Astrocyte (in vitro differentiated cells and primary cell): ENCODE results near the gene PDE3A. TPM values are rescaled to one million over a fixed set of nuclear protein-coding genes. Genes with fewer than 3 reads are reported as not detected.
A peak's percentile ranks its signal among the peaks of the same experiment; 100 is the strongest.

Source experiments
- DNase-seq: peaks from one replicate; pipeline ENCODE4 v3.0.0-alpha.2; 2010; ENCODE audit warnings: low read depth
- FAIRE-seq: peaks from 2 replicates; lab custom pipeline; 2011; peaks lifted over from hg19 to GRCh38; lab: Jason Lieb, UNC
- H2AFZ ChIP-seq: 2 replicates; pipeline ENCODE4 v1.6.0; 2012; ENCODE audit warnings: low read depth, low read length, inconsistent platforms
- H3K27ac ChIP-seq: 2 replicates; pipeline ENCODE4 v1.5.1; 2011; ENCODE audit warnings: low read depth, low read length, inconsistent platforms
- H3K27me3 ChIP-seq: 2 replicates; pipeline ENCODE4 v1.6.0; 2011; ENCODE audit warnings: low read length, inconsistent platforms; ENCODE audit not compliant: insufficient read depth
- H3K36me3 ChIP-seq: 2 replicates; pipeline ENCODE4 v1.5.1; 2011; ENCODE audit warnings: low read length, inconsistent platforms; ENCODE audit not compliant: insufficient read depth
- H3K4me1 ChIP-seq: 2 replicates; pipeline ENCODE4 v1.5.1; 2011; ENCODE audit warnings: low read length, inconsistent platforms; ENCODE audit not compliant: insufficient read depth
- H3K4me2 ChIP-seq: 2 replicates; pipeline ENCODE4 v1.6.0; 2012; ENCODE audit warnings: low read length, inconsistent platforms
- H3K4me3 ChIP-seq: 2 replicates; pipeline ENCODE4 v1.5.1; 2011; ENCODE audit warnings: low read depth, mild to moderate bottlenecking, low read length, inconsistent platforms; ENCODE audit not compliant: insufficient read depth
- H3K79me2 ChIP-seq: 2 replicates; pipeline ENCODE4 v1.6.0; 2012; ENCODE audit warnings: mild to moderate bottlenecking, low read length, inconsistent platforms; ENCODE audit not compliant: insufficient read depth
- H3K9ac ChIP-seq: 2 replicates; pipeline ENCODE4 v1.6.0; 2012; ENCODE audit warnings: mild to moderate bottlenecking, low read length, inconsistent platforms
- H3K9me3 ChIP-seq: 2 replicates; pipeline ENCODE4 v1.5.1; 2012; ENCODE audit warnings: low read depth, mild to moderate bottlenecking, low read length, inconsistent platforms; ENCODE audit not compliant: insufficient read depth
- H4K20me1 ChIP-seq: 2 replicates; pipeline ENCODE4 v1.6.0; 2012; ENCODE audit warnings: low read length, inconsistent platforms; ENCODE audit not compliant: insufficient read depth
- H3K27ac Mint-ChIP-seq: one replicate; pipeline ENCODE4 v1.8.0; 2021; ENCODE audit warnings: mild to moderate bottlenecking, mixed read lengths; ENCODE audit not compliant: unreplicated experiment
- H3K27me3 Mint-ChIP-seq: one replicate; pipeline ENCODE4 v1.8.0; 2021; ENCODE audit warnings: low read depth, mixed read lengths; ENCODE audit not compliant: unreplicated experiment
- H3K36me3 Mint-ChIP-seq: one replicate; pipeline ENCODE4 v1.8.0; 2021; ENCODE audit warnings: low read depth, mixed read lengths; ENCODE audit not compliant: unreplicated experiment
- H3K4me1 Mint-ChIP-seq: one replicate; pipeline ENCODE4 v1.8.0; 2021; ENCODE audit warnings: low read depth, mixed read lengths; ENCODE audit not compliant: unreplicated experiment
- H3K4me3 Mint-ChIP-seq: one replicate; pipeline ENCODE4 v1.8.0; 2021; ENCODE audit warnings: mild to moderate bottlenecking, moderate library complexity, mixed read lengths; ENCODE audit not compliant: unreplicated experiment
- H3K9me3 Mint-ChIP-seq: one replicate; pipeline ENCODE4 v1.8.0; 2021; ENCODE audit warnings: mild to moderate bottlenecking, mixed read lengths; ENCODE audit not compliant: unreplicated experiment
- CTCF ChIP-seq: IDR thresholded peaks from 2 replicates; pipeline ENCODE4 v1.5.1; 2011; ENCODE audit warnings: low read depth, mild to moderate bottlenecking, inconsistent platforms, low read length, moderate library complexity; ENCODE audit not compliant: insufficient read depth
- EZH2 ChIP-seq: IDR thresholded peaks from 2 replicates; pipeline ENCODE4 v1.6.1; 2012; ENCODE audit warnings: mild to moderate bottlenecking, low read length, inconsistent platforms; ENCODE audit not compliant: insufficient read depth
- total RNA-seq: library from RNA; stranded (reverse); gene quantifications from 2 replicates; pipeline ENCODE4 v1.2.1, GENCODE V29; 2021

Gene PDE3A
- total RNA-seq, 1 donor from 2014 or later: 1.7 TPM

DNA sequence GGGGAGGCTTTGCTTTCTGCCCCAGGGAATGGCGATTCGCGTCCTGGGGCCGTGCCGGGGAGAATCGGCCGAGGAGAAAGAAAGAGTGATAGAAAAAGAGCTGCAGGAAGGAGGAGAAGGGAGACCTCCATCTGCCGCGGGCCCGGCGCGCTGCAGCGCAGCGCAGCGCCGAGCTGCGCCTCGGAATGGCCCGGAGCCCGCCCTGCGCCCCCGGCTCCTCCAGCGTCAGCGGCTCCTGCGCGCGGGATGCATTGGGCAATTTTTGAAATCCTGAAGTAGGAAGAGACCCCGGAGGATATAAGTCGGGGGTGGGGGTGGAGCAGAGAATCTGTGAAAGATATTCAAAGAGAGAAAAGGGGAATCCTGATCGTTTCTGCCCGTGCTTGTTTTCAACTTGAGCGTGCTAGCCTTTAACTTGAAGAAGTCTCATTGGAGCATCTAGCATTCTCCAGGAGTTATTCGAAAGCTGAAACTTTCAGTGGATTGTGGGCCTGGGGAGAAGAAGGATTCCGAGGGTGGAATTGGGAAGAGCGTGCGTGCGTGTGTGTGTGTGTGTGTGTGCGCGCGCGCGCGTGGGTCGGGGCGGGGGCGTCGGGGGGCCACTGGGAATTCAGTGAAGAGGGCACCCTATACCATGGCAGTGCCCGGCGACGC, 441 bp downstream of the PDE3A start:
- H3K27ac Mint-ChIP-seq: no peak overlapping the region
- no peak for FAIRE-seq

DNA sequence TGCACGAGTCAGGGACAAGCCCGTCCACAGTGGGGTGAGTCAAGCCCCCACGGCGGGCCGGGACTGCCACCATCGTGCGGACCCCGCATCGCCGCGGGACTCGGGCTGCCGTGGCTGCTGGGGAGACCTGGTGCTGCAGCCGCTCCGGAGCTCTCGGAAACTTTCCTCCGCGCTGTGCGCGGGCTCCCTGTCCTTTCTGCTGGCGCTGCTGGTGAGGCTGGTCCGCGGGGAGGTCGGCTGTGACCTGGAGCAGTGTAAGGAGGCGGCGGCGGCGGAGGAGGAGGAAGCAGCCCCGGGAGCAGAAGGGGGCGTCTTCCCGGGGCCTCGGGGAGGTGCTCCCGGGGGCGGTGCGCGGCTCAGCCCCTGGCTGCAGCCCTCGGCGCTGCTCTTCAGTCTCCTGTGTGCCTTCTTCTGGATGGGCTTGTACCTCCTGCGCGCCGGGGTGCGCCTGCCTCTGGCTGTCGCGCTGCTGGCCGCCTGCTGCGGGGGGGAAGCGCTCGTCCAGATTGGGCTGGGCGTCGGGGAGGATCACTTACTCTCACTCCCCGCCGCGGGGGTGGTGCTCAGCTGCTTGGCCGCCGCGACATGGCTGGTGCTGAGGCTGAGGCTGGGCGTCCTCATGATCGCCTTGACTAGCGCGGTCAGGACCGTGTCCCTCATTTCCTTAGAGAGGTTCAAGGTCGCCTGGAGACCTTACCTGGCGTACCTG, 1.1 kb downstream of the PDE3A start:
- Histone ChIP-seq H3K4me2 (peak overlapping the region; percentile 99), H3K36me3 (no peaks in the 10 kb centered on the region), H3K9ac (peak overlapping the region; percentile 92), H3K9me3 (no peaks in the 10 kb centered on the region), H4K20me1 (no peaks in the 10 kb centered on the region), H3K4me3 (peak overlapping the region; percentile 94), H3K79me2 (peaks cover 19% of the 10 kb centered on the region), H3K27ac (peak overlapping the region; percentile 85), H3K27me3 (no peaks in the 10 kb centered on the region), H2AFZ (peak overlapping the region; percentile 87), H3K4me1 (no peaks in the 10 kb centered on the region)
- no peak for FAIRE-seq
- peak; percentile 62 for DNase-seq
- TF ChIP-seq EZH2 (no peak), CTCF (no peak)
- H3K4me1 Mint-ChIP-seq: peaks cover 3% of the 10 kb centered on the region
- H3K4me3 Mint-ChIP-seq: peak overlapping the region; percentile 90
- H3K27me3 Mint-ChIP-seq: peaks cover 12% of the 10 kb centered on the region
- H3K27ac Mint-ChIP-seq: peak overlapping the region; percentile 21
- no peaks in the 10 kb centered on the region for H3K36me3 Mint-ChIP-seq
- no peaks in the 10 kb centered on the region for H3K9me3 Mint-ChIP-seq

More for the DNA sequence above, 441 bp downstream of the PDE3A start:
- Histone ChIP-seq H3K79me2 (peaks cover 19% of the 10 kb centered on the region), H3K36me3 (no peaks in the 10 kb centered on the region), H3K4me2 (peak overlapping the region; percentile 99), H3K9ac (peak overlapping the region; percentile 92), H2AFZ (peak overlapping the region; percentile 87), H3K4me3 (peak overlapping the region; percentile 94), H3K27ac (peak overlapping the region; percentile 85), H4K20me1 (no peaks in the 10 kb centered on the region), H3K9me3 (no peaks in the 10 kb centered on the region), H3K27me3 (no peaks in the 10 kb centered on the region), H3K4me1 (no peaks in the 10 kb centered on the region)
- TF ChIP-seq EZH2 (no peak), CTCF (no peak)
- no peaks in the 10 kb centered on the region for H3K36me3 Mint-ChIP-seq
- peak; percentile 60 for DNase-seq
- H3K9me3 Mint-ChIP-seq: no peaks in the 10 kb centered on the region
- H3K4me3 Mint-ChIP-seq: peak overlapping the region; percentile 90
- peaks cover 3% of the 10 kb centered on the region for H3K4me1 Mint-ChIP-seq
- peaks cover 12% of the 10 kb centered on the region for H3K27me3 Mint-ChIP-seq

DNA sequence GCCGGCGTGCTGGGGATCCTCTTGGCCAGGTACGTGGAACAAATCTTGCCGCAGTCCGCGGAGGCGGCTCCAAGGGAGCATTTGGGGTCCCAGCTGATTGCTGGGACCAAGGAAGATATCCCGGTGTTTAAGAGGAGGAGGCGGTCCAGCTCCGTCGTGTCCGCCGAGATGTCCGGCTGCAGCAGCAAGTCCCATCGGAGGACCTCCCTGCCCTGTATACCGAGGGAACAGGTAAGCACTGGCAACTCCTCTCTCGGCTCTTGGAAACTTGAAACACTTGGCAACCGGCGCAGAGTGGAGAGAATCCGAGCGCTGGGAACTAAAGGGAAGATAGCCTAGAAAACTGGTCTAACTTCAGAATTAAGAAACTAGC, 1.7 kb downstream of the PDE3A start:
- Histone ChIP-seq H3K27ac (peak overlapping the region; percentile 85), H2AFZ (peak overlapping the region; percentile 87), H3K9ac (peak overlapping the region; percentile 92), H3K4me1 (no peaks in the 10 kb centered on the region), H4K20me1 (no peaks in the 10 kb centered on the region), H3K36me3 (no peaks in the 10 kb centered on the region), H3K9me3 (no peaks in the 10 kb centered on the region), H3K4me2 (peak overlapping the region; percentile 99), H3K27me3 (no peaks in the 10 kb centered on the region), H3K79me2 (peaks cover 22% of the 10 kb centered on the region), H3K4me3 (peak overlapping the region; percentile 94)
- H3K4me1 Mint-ChIP-seq: peaks cover 3% of the 10 kb centered on the region
- no peak for TF ChIP-seq EZH2
- DNase-seq (peak; percentile 14), FAIRE-seq (no peak)
- peak overlapping the region; percentile 21 for H3K27ac Mint-ChIP-seq
- H3K4me3 Mint-ChIP-seq: peak overlapping the region; percentile 90
- H3K9me3 Mint-ChIP-seq: no peaks in the 10 kb centered on the region
- no peaks in the 10 kb centered on the region for H3K36me3 Mint-ChIP-seq
- H3K27me3 Mint-ChIP-seq: peaks cover 12% of the 10 kb centered on the region
